ENCODE results near the gene MYL2. TPM values are rescaled to one million over a fixed set of nuclear protein-coding genes. Genes with fewer than 3 reads are reported as not detected.

Gene MYL2
- total RNA-seq, 1 experiment from 2014 or later: not detected

DNA sequence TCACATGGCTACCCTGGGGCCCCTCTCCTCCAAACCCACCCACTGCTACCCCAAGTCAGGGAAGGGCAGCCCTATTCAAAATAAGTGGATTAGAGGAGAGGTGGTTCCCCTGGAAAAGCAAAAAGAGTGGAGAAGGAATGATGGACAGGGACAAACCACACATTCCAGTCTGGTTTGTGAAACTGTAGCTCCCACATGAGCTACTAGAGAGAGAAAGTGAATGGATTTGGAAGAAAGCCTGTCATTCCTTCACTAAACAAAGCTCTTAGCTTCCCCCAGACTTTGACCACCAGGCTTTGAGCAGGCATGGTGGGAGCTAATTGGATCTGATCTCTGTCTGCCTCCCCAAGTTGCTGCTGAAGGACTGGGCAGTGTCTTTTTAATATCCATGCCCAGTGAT is 45.6 kb downstream of the MYL2 start:
- no peak overlapping the region for H3K4me3 ChIP-seq (ENCODE audit: low read length)
- H3K9ac ChIP-seq (ENCODE audit: low read length): no peak overlapping the region
- H3K27ac ChIP-seq (ENCODE audit: low read length): no peak overlapping the region
- H3K9me2 ChIP-seq (replicated peaks; ENCODE audit: insufficient read depth, low read length): no peaks in the 10 kb centered on the region
- H3K79me2 ChIP-seq (ENCODE audit: low read length): no peaks in the 10 kb centered on the region
- H3K36me3 ChIP-seq (ENCODE audit: insufficient read depth, low read length): no peaks in the 10 kb centered on the region
- no peak overlapping the region for H3K4me2 ChIP-seq (ENCODE audit: low read depth, low read length, poor library complexity, severe bottlenecking)
- no peaks in the 10 kb centered on the region for H4K20me1 ChIP-seq (ENCODE audit: insufficient read depth, low read depth, low read length)
- DNase-seq: no peak
- H2AFZ ChIP-seq (ENCODE audit: low read length): no peak overlapping the region
- no peaks in the 10 kb centered on the region for H3K4me1 ChIP-seq (ENCODE audit: low read length)
- H3K9me3 ChIP-seq (ENCODE audit: low read length): no peaks in the 10 kb centered on the region
- peaks cover 3% of the 10 kb centered on the region; the same call in 1 of the 2 replicates for H3K27me3 ChIP-seq (ENCODE audit: low read length)

GRCh38 chr12:110874351-110874750 is 46.0 kb downstream of the MYL2 start:
- Histone ChIP-seq H3K9me3 (ENCODE audit: low read length) (no peaks in the 10 kb centered on the region), H3K27me3 (ENCODE audit: low read length) (peaks cover 3% of the 10 kb centered on the region; the same call in 1 of the 2 replicates), H3K9me2 (replicated peaks; ENCODE audit: insufficient read depth, low read length) (no peaks in the 10 kb centered on the region), H3K9ac (ENCODE audit: low read length) (no peak overlapping the region), H3K79me2 (ENCODE audit: low read length) (no peaks in the 10 kb centered on the region), H4K20me1 (ENCODE audit: insufficient read depth, low read depth, low read length) (no peaks in the 10 kb centered on the region), H2AFZ (ENCODE audit: low read length) (no peak overlapping the region), H3K4me2 (ENCODE audit: low read depth, low read length, poor library complexity, severe bottlenecking) (no peak overlapping the region), H3K36me3 (ENCODE audit: insufficient read depth, low read length) (no peaks in the 10 kb centered on the region), H3K4me3 (ENCODE audit: low read length) (no peak overlapping the region), H3K27ac (ENCODE audit: low read length) (no peak overlapping the region), H3K4me1 (ENCODE audit: low read length) (no peaks in the 10 kb centered on the region)
- DNase-seq: no peak

DNA sequence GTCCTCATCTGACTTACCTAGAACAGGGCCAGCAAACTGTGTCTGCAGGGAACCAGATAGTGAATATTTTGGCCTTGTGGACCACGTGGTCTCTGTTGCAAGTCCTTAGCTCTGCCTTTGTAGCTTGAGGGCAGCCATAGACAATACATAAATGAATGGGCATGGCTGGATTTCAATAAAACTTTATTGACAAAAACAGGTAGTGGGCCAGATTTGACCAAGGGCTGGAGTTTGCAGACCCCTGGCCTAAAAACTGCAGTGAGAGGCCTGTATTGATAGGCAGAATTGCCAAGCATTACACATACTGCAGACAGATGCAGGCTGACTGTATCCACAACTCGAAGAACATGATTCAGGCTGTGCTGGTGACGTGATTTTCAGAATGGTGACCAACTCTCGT is 48.3 kb downstream of the MYL2 start:
- no peak overlapping the region for H3K9ac ChIP-seq (ENCODE audit: low read length)
- 0 out of 2 replicates have a peak overlapping the region, but pooled peaks have one; percentile 50 for H2AFZ ChIP-seq (ENCODE audit: low read length)
- no peak overlapping the region for H3K4me2 ChIP-seq (ENCODE audit: low read depth, low read length, poor library complexity, severe bottlenecking)
- H3K27me3 ChIP-seq (ENCODE audit: low read length): no peaks in the 10 kb centered on the region
- H4K20me1 ChIP-seq (ENCODE audit: insufficient read depth, low read depth, low read length): no peaks in the 10 kb centered on the region
- DNase-seq: no peak
- H3K9me2 ChIP-seq (replicated peaks; ENCODE audit: insufficient read depth, low read length): no peaks in the 10 kb centered on the region
- H3K9me3 ChIP-seq (ENCODE audit: low read length): no peaks in the 10 kb centered on the region
- no peak overlapping the region for H3K27ac ChIP-seq (ENCODE audit: low read length)
- no peaks in the 10 kb centered on the region for H3K36me3 ChIP-seq (ENCODE audit: insufficient read depth, low read length)
- no peak overlapping the region for H3K4me3 ChIP-seq (ENCODE audit: low read length)
- H3K79me2 ChIP-seq (ENCODE audit: low read length): no peaks in the 10 kb centered on the region
- H3K4me1 ChIP-seq (ENCODE audit: low read length): no peaks in the 10 kb centered on the region

GRCh38 chr12:110869803-110870202 is 50.6 kb downstream of the MYL2 start:
- no peaks in the 10 kb centered on the region for H3K27me3 ChIP-seq (ENCODE audit: low read length)
- H3K9me2 ChIP-seq (replicated peaks; ENCODE audit: insufficient read depth, low read length): no peaks in the 10 kb centered on the region
- H3K9ac ChIP-seq (ENCODE audit: low read length): no peak overlapping the region
- H2AFZ ChIP-seq (ENCODE audit: low read length): no peak overlapping the region
- no peak overlapping the region for H3K4me3 ChIP-seq (ENCODE audit: low read length)
- H4K20me1 ChIP-seq (ENCODE audit: insufficient read depth, low read depth, low read length): no peaks in the 10 kb centered on the region
- no peaks in the 10 kb centered on the region for H3K9me3 ChIP-seq (ENCODE audit: low read length)
- no peak overlapping the region for H3K27ac ChIP-seq (ENCODE audit: low read length)
- H3K4me2 ChIP-seq (ENCODE audit: low read depth, low read length, poor library complexity, severe bottlenecking): no peak overlapping the region
- DNase-seq: no peak
- H3K4me1 ChIP-seq (ENCODE audit: low read length): no peaks in the 10 kb centered on the region
- no peaks in the 10 kb centered on the region for H3K79me2 ChIP-seq (ENCODE audit: low read length)
- no peaks in the 10 kb centered on the region for H3K36me3 ChIP-seq (ENCODE audit: insufficient read depth, low read length)

DNA sequence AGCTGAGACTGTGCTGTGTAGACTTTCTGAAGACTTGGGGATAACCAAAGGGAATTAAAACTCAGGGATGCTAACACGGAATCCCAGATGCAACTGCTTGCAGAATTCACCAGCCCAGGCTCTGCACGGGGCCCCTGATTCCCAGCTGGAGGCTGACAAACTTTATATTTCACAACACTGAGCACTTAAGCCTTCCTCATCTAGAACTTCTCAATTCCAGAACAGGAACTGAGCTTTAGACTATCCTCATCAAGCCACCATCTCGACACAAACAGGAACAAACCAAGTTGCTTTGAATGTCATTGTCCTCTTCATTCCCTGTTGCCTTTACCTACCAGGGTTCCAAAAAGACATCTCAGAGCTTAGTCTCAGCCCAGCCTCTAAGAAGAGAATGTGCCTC is 51.4 kb downstream of the MYL2 start:
- H3K4me2 ChIP-seq (ENCODE audit: low read depth, low read length, poor library complexity, severe bottlenecking): no peak overlapping the region
- H3K36me3 ChIP-seq (ENCODE audit: insufficient read depth, low read length): no peaks in the 10 kb centered on the region
- no peaks in the 10 kb centered on the region for H3K79me2 ChIP-seq (ENCODE audit: low read length)
- no peaks in the 10 kb centered on the region for H4K20me1 ChIP-seq (ENCODE audit: insufficient read depth, low read depth, low read length)
- no peaks in the 10 kb centered on the region for H3K27me3 ChIP-seq (ENCODE audit: low read length)
- no peak overlapping the region for H3K4me3 ChIP-seq (ENCODE audit: low read length)
- no peak for DNase-seq
- H3K9me3 ChIP-seq (ENCODE audit: low read length): no peaks in the 10 kb centered on the region
- H3K4me1 ChIP-seq (ENCODE audit: low read length): no peaks in the 10 kb centered on the region
- no peak overlapping the region for H3K9ac ChIP-seq (ENCODE audit: low read length)
- H2AFZ ChIP-seq (ENCODE audit: low read length): peak overlapping the region; percentile 52; the same call in 1 of the 2 replicates
- H3K9me2 ChIP-seq (replicated peaks; ENCODE audit: insufficient read depth, low read length): no peaks in the 10 kb centered on the region
- H3K27ac ChIP-seq (ENCODE audit: low read length): no peak overlapping the region

GRCh38 chr12:110865521-110865920 is 54.9 kb downstream of the MYL2 start:
- Histone ChIP-seq H3K9me3 (ENCODE audit: low read length) (no peaks in the 10 kb centered on the region), H3K4me1 (ENCODE audit: low read length) (no peaks in the 10 kb centered on the region), H3K9me2 (replicated peaks; ENCODE audit: insufficient read depth, low read length) (no peaks in the 10 kb centered on the region), H3K4me3 (ENCODE audit: low read length) (no peak overlapping the region), H4K20me1 (ENCODE audit: insufficient read depth, low read depth, low read length) (no peaks in the 10 kb centered on the region), H3K9ac (ENCODE audit: low read length) (no peak overlapping the region), H3K36me3 (ENCODE audit: insufficient read depth, low read length) (no peaks in the 10 kb centered on the region), H3K4me2 (ENCODE audit: low read depth, low read length, poor library complexity, severe bottlenecking) (no peak overlapping the region), H3K27ac (ENCODE audit: low read length) (no peak overlapping the region), H3K79me2 (ENCODE audit: low read length) (no peaks in the 10 kb centered on the region), H3K27me3 (ENCODE audit: low read length) (no peaks in the 10 kb centered on the region), H2AFZ (ENCODE audit: low read length) (no peak overlapping the region)
- DNase-seq: no peak

DNA sequence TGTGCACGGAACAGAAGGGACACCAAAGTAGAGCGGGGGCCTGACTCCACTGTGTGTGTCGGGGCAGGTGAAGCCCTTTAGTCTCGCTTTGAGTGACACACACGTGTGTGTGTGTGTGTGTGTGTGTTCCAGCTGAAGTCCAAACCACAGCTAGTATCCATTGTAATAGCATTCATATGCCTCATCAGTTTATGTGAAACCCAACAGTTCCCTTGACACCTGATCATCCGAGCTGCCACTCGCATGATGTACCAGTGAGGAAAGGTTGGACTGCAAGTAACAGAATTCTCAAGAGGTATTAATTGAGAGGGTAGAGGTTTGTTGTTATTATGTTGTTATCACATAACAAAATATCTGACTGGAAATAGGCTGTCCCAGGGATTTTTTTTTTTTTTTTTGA is 57.2 kb downstream of the MYL2 start:
- no peak for DNase-seq

GRCh38 chr12:110862329-110862728 is 58.0 kb downstream of the MYL2 start:
- no peak overlapping the region for H2AFZ ChIP-seq (ENCODE audit: low read length)

More for the DNA sequence above, 57.2 kb downstream of the MYL2 start:
- H3K9me3 ChIP-seq (ENCODE audit: low read length): no peaks in the 10 kb centered on the region
- no peak overlapping the region for H3K27ac ChIP-seq (ENCODE audit: low read length)
- no peak overlapping the region for H3K9ac ChIP-seq (ENCODE audit: low read length)
- H3K79me2 ChIP-seq (ENCODE audit: low read length): no peaks in the 10 kb centered on the region
- no peak overlapping the region for H3K4me3 ChIP-seq (ENCODE audit: low read length)
- no peaks in the 10 kb centered on the region for H3K9me2 ChIP-seq (replicated peaks; ENCODE audit: insufficient read depth, low read length)
- no peaks in the 10 kb centered on the region for H3K4me1 ChIP-seq (ENCODE audit: low read length)
- H2AFZ ChIP-seq (ENCODE audit: low read length): no peak overlapping the region
- no peaks in the 10 kb centered on the region for H3K27me3 ChIP-seq (ENCODE audit: low read length)
- H3K36me3 ChIP-seq (ENCODE audit: insufficient read depth, low read length): no peaks in the 10 kb centered on the region
- H3K4me2 ChIP-seq (ENCODE audit: low read depth, low read length, poor library complexity, severe bottlenecking): no peak overlapping the region
- H4K20me1 ChIP-seq (ENCODE audit: insufficient read depth, low read depth, low read length): no peaks in the 10 kb centered on the region

GRCh38 chr12:110861729-110862128 is 58.6 kb downstream of the MYL2 start:
- Histone ChIP-seq H3K9me2 (replicated peaks; ENCODE audit: insufficient read depth, low read length) (no peaks in the 10 kb centered on the region), H3K9me3 (ENCODE audit: low read length) (no peaks in the 10 kb centered on the region), H3K4me2 (ENCODE audit: low read depth, low read length, poor library complexity, severe bottlenecking) (no peak overlapping the region), H3K27me3 (ENCODE audit: low read length) (no peaks in the 10 kb centered on the region), H3K9ac (ENCODE audit: low read length) (no peak overlapping the region), H3K79me2 (ENCODE audit: low read length) (no peaks in the 10 kb centered on the region), H3K27ac (ENCODE audit: low read length) (no peak overlapping the region), H3K4me3 (ENCODE audit: low read length) (no peak overlapping the region), H3K4me1 (ENCODE audit: low read length) (no peaks in the 10 kb centered on the region), H4K20me1 (ENCODE audit: insufficient read depth, low read depth, low read length) (no peaks in the 10 kb centered on the region), H3K36me3 (ENCODE audit: insufficient read depth, low read length) (no peaks in the 10 kb centered on the region), H2AFZ (ENCODE audit: low read length) (no peak overlapping the region)
- DNase-seq: no peak

More at GRCh38 chr12:110862329-110862728, 58.0 kb downstream of the MYL2 start:
- Histone ChIP-seq H3K9me3 (ENCODE audit: low read length) (no peaks in the 10 kb centered on the region), H3K4me3 (ENCODE audit: low read length) (no peak overlapping the region), H3K4me2 (ENCODE audit: low read depth, low read length, poor library complexity, severe bottlenecking) (no peak overlapping the region), H3K27me3 (ENCODE audit: low read length) (no peaks in the 10 kb centered on the region), H3K9me2 (replicated peaks; ENCODE audit: insufficient read depth, low read length) (no peaks in the 10 kb centered on the region), H3K4me1 (ENCODE audit: low read length) (no peaks in the 10 kb centered on the region), H4K20me1 (ENCODE audit: insufficient read depth, low read depth, low read length) (no peaks in the 10 kb centered on the region), H3K36me3 (ENCODE audit: insufficient read depth, low read length) (no peaks in the 10 kb centered on the region), H3K27ac (ENCODE audit: low read length) (no peak overlapping the region), H3K9ac (ENCODE audit: low read length) (no peak overlapping the region), H3K79me2 (ENCODE audit: low read length) (no peaks in the 10 kb centered on the region)
- DNase-seq: no peak

All from Karpas-422 (cell line).